ENCODE measurements around the gene GALNS. TPM values are rescaled to one million over a fixed set of nuclear protein-coding genes. Genes with fewer than 3 reads are reported as not detected.
"Not testable (repeated sequence)": the region's sequence is repeated elsewhere in the genome, so short reads cannot be mapped to it uniquely, and the experiment has no call there.

GALNS gene
- total RNA-seq, 2 donors from 2014 or later, result 8.8 to 48.8 TPM

GRCh38 chr16:88894681-88895300 is 38.0 kb upstream of the GALNS start:
- DNase-seq (no peak), ATAC-seq (no peak)
- no peak for TF ChIP-seq CTCF (IDR thresholded peaks at IDR 0.05)
- no peak for TF ChIP-seq POLR2A (IDR thresholded peaks at IDR 0.05)
- Histone ChIP-seq H3K9me3 (no peaks in the 10 kb centered on the region), H3K27me3 (no peaks in the 10 kb centered on the region), H3K27ac (no peak overlapping the region), H3K4me3 (no peak overlapping the region), H3K4me1 (no peaks in the 10 kb centered on the region), H3K36me3 (replicated peaks in 1 of 2; ENCODE audit: insufficient read depth in 1 of 2, low read depth in 2 of 2) (peaks cover 0 to 2% of the 10 kb centered on the region in 2 donors)
- intact Hi-C loops (cut with DNase I), result no loop called here
- WGBS, 2 donors, result 85 to 95% methylated on average over 4 to 19 of the region's 21 CpGs

DNA sequence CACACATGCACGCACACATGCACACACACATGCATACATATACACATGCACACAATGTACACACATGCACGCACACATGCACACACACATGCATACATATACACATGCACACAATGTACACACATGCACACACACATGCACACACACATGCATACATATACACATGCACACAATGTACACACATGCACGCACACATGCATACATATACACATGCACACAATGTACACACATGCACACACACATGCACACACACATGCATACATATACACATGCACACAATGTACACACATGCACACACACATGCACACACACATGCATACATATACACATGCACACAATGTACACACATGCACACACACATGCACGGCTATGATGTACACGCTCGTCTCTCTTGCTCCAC is 37.5 kb upstream of the GALNS start:
- ATAC-seq, result not testable (repeated sequence)

GRCh38 chr16:88893127-88893968 is 36.6 kb upstream of the GALNS start:
- no peak for TF ChIP-seq CTCF (IDR thresholded peaks at IDR 0.05)
- TF ChIP-seq POLR2A (IDR thresholded peaks at IDR 0.05), result no peak
- H3K36me3 ChIP-seq (replicated peaks in 1 of 2; ENCODE audit: insufficient read depth in 1 of 2, low read depth in 2 of 2), result peaks cover 0 to 2% of the 10 kb centered on the region in 2 donors
- DNase-seq (no peak), ATAC-seq (no peak)
- WGBS, 2 donors, result 84% methylated on average over 16 of the region's 19 CpGs; no CpG with 5 or more reads in 1 of the 2 donors
- H3K27ac ChIP-seq, result no peak overlapping the region
- no peak overlapping the region for H3K4me3 ChIP-seq
- H3K4me1 ChIP-seq, result no peaks in the 10 kb centered on the region
- no peaks in the 10 kb centered on the region for H3K9me3 ChIP-seq
- H3K27me3 ChIP-seq, result no peaks in the 10 kb centered on the region
- intact Hi-C loops (cut with DNase I), result no loop called here

More for the DNA sequence above, 37.5 kb upstream of the GALNS start:
- DNase-seq; H3K36me3 ChIP-seq (replicated peaks in 1 of 2; ENCODE audit: insufficient read depth in 1 of 2, low read depth in 2 of 2); H3K4me3 ChIP-seq; H3K9me3 ChIP-seq; H3K27me3 ChIP-seq; H3K4me1 ChIP-seq; H3K27ac ChIP-seq; intact Hi-C loops (cut with DNase I): not testable (repeated sequence)
- WGBS, 2 donors, result 94 to 100% methylated on average over 3 to 4 of the region's 6 CpGs

- H3K36me3 ChIP-seq (replicated peaks in 1 of 2; ENCODE audit: insufficient read depth in 1 of 2, low read depth in 2 of 2), result peaks cover 0 to 2% of the 10 kb centered on the region in 2 donors
- H3K4me3 ChIP-seq, result no peak overlapping the region
- no peak overlapping the region for H3K27ac ChIP-seq
- DNase-seq (no peak), ATAC-seq (no peak)
- intact Hi-C loops (cut with DNase I), result no loop called here
- H3K27me3 ChIP-seq, result no peaks in the 10 kb centered on the region
- TF ChIP-seq POLR2A (IDR thresholded peaks at IDR 0.05) (no peak), CTCF (IDR thresholded peaks at IDR 0.05) (no peak)
- no peaks in the 10 kb centered on the region for H3K4me1 ChIP-seq
- 95% methylated on average over 12 to 20 of the region's 20 CpGs for WGBS, 2 donors
- H3K9me3 ChIP-seq, result no peaks in the 10 kb centered on the region
These were observed 35.3 kb upstream of the GALNS start for GRCh38 chr16:88892065-88892464.

- Histone ChIP-seq H3K4me1 (no peaks in the 10 kb centered on the region), H3K27ac (no peak overlapping the region), H3K36me3 (replicated peaks in 1 of 2; ENCODE audit: insufficient read depth in 1 of 2, low read depth in 2 of 2) (peaks cover 0 to 2% of the 10 kb centered on the region in 2 donors), H3K27me3 (no peaks in the 10 kb centered on the region), H3K4me3 (no peak overlapping the region), H3K9me3 (no peaks in the 10 kb centered on the region)
- TF ChIP-seq CTCF (IDR thresholded peaks at IDR 0.05), result no peak
- no peak for TF ChIP-seq POLR2A (IDR thresholded peaks at IDR 0.05)
- DNase-seq (no peak), ATAC-seq (no peak)
- WGBS, 2 donors, result 90 to 93% methylated on average over 12 to 16 of the region's 16 CpGs
- intact Hi-C loops (cut with DNase I), result no loop called here
These were observed 34.3 kb upstream of the GALNS start for GRCh38 chr16:88891083-88891482.

GRCh38 chr16:88889702-88890352 is 33.1 kb upstream of the GALNS start:
- 90 to 96% methylated on average over 47 of the region's 48 CpGs for WGBS, 2 donors
- H3K4me3 ChIP-seq; H3K27me3 ChIP-seq; H3K36me3 ChIP-seq (replicated peaks in 1 of 2; ENCODE audit: insufficient read depth in 1 of 2, low read depth in 2 of 2); intact Hi-C loops (cut with DNase I); DNase-seq; H3K27ac ChIP-seq; H3K9me3 ChIP-seq; H3K4me1 ChIP-seq; ATAC-seq: not testable (repeated sequence)
